GM21528 (cell line): Measurements from ENCODE around the gene MARCHF5.
"Not testable (repeated sequence)": the region's sequence is repeated elsewhere in the genome, so short reads cannot be mapped to it uniquely, and the experiment has no call there.

Experiments
- ATAC-seq: cut with Tn5 transposase; IDR thresholded peaks from one replicate; pipeline ENCODE4 v1.9.1; 2021; ENCODE audit warnings: mild to moderate bottlenecking, moderate library complexity; ENCODE audit not compliant: unreplicated experiment, low FRiP score

Gene MARCHF5

DNA sequence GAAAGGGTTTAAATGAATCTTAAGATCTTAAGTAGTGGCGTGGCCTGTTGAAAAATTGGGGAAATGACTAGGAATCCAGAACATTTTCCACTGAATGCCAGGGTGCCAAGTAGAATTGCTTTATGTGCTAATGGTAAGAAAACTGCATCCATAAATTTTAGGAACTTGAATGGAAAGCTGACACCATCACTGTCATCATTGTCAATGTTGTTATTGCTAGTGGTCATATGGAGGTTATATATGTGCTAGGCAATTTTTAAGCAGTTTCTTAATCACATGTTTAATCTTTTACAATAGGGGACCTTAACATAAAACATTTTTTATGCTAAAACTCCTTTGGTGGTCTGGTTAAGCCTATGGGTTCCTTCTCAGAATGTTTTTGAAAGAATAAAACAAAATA, 13.1 kb downstream of the MARCHF5 start:
- no peak for ATAC-seq

DNA sequence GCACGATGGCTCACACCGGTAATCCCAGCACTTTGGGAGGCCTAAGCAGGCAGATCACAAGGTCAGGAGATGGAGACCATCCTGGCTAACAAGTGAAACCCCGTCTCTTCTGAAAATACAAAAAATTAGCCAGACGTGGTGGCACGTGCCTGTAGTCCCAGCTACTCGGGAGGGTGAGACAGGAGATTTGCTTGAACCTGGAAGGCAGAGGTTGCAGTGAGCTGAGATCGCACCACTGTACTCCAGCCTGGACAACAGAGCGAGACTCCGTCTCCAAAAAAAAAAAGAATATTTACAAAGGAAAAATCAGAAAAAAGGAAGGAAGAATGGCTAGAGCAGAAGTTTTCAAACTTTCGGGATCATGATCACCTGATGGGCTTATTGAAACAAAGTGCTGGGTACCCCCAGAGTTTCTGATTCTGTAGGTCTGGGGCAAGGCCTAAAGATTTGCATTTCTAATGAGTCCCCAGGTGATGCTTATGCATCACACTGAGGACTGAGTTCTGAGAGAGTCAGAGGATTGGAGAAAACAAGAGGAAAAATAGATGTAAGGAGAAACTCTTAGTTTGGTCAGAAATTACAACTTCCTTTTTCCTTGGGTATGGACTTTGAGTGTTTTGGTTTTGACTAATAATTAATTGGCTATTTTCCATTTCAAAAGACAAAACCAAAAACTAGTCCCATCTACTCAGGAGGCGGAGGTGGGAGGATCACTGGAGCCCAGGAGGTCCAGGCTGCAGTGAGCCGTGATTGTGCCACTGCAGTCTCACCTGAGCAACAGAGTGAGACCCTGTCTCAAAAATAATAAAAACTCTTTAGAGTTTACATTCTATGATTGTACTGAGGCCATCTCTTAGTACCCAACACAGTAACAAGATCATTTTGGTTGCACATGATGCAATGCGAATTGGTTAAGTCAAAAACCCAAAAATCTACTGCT, 14.4 kb downstream of the MARCHF5 start:
- no peak for ATAC-seq

DNA sequence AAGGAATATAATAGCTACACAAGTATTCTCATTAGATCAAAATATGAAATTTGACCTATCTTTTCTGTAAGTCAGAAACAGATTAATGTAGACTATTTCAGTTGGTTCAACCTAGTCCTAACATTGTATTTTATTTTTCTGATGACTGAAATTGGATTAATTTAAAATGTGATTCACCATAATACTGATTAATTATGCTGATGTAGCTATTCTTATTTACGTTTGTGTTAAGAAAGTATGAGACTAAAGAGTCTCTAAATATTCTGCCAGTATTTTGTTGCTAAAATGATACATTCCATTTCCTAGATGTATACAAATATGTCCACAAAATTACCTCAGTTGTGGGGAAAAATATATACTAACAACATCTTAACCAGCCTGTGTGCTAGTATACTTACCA, 18.3 kb downstream of the MARCHF5 start:
- ATAC-seq, result no peak

DNA sequence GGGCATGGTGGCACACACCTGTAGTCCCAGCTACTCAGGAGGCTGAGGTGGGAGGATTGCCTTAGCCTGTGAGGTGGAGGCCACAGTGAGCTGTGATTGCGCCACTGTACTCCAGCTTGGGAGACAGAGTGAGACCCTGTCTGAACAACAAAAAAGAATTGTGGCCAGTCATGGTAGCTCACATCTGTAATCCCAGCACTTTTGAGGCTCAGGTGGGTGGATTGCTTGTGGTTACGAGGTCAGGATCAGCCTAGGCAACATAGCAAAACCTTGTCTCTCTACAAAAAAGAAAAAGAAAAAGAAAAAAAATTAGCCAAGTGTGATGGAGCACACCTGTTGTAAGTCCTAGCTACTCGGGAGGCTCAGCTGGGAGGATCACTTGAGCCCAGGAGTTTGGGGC, 22.8 kb downstream of the MARCHF5 start:
- ATAC-seq, result no peak

DNA sequence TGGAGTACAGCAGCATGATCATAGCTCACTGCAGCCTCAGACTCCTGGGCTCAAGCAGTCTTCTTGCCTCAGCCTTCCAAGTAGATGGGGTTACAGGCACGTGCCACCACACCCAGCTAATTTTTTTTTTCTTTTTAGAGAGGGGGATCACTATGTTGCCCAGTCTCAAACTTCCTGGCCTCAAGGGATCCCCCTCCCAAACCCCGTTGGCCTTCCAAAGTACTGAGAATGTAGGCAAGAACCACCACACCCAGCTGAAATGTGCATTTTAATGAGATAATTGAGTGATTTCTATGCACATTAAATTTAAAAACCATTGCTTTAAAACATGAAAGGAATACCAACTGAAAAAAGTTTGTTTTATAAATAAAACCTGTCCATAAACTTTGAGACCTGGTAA, 25.6 kb downstream of the MARCHF5 start:
- ATAC-seq, result no peak

GRCh38 chr10:92323079-92323478, 32.1 kb downstream of the MARCHF5 start:
- ATAC-seq, result no peak

DNA sequence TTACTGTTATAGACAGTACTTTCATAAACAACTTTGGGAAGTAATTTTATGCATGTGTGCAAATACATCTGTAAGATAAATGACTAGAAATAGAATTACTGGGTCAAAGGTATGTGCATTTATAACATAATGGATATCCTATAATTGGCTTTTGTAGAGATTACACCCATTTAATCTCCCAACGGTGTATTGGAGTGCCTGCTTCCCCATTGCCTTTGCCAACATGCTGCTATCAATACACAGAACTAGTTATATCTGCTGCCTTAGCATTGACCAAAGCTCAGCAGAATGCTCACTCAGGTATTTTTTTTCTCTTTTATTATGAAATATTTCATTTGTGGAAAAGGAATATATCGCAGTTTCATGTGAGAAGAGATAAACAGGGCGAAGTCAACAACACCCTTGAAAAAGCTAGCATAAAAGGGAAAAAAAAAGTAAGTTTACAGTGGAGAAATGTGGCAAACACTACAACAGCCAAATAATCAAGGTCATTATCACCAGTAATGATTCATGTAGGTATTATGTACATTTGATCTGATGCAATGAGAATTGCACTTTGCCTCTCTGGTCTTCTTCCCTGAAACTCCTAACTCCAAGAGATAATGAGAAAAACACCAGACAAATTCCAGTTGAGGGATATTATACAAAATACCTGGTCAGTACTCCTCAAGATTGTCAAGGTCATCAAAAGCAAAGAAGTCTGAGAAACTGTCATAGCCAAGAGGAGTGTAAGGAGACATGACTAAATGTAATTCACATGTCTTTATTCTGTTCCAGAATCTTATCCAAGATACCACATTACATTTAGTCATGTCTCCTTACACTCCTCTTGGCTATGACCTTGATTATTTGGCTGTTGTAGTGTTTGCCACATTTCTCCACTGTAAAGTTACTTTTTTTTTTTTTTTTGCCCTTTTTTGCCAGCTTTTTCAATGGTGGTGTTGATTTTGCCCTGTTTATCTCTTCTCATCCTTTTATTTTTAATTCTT, 36.8 kb downstream of the MARCHF5 start:
- ATAC-seq, result no peak

GRCh38 chr10:92328993-92329392, 38.0 kb downstream of the MARCHF5 start:
- ATAC-seq, result no peak

- ATAC-seq, result not testable (repeated sequence)
Measured at GRCh38 chr10:92329927-92330326, 39.0 kb downstream of the MARCHF5 start.

DNA sequence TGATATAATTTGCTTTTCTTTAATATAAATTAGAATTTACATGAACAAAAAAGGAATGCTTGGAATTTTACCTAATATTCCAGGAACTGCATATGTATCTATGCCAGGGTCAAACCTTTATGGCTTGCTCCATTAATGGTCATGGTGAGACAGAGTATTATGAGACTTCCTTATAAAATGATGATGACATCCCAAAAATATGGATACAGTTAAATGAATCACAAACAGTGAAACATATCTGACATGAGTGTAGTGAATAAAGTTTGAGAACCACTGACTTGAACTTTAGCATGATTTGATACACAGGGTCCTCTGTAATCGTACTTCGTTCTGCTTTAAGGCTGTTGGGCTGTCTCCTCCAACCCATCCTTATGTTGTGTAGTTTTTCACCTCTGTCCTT, 51.8 kb downstream of the MARCHF5 start:
- no peak for ATAC-seq

DNA sequence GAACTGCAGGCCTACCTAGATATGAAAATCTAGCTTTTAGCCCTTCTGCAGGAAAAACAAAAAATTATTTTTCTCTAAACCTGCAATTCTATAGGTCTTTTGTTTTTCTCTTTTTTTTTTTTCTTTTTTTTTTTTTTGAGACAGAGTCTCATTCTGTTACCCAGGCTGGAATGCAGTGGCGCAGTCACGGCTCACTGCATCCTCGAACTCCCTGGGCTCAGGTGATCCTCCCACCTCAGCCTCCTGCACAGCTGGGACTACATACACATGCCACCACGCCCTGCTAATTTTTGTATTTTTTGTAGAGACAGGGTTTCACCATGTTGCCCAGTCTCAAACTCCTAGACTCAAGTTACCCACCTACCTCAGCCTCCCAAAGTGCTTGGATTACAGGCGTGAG, 54.6 kb downstream of the MARCHF5 start:
- ATAC-seq, result not testable (repeated sequence)

- ATAC-seq, result not testable (repeated sequence)
Measured at GRCh38 chr10:92347035-92347676, 56.2 kb downstream of the MARCHF5 start.

- no peak for ATAC-seq
Measured at GRCh38 chr10:92350411-92350810, 59.4 kb downstream of the MARCHF5 start.

DNA sequence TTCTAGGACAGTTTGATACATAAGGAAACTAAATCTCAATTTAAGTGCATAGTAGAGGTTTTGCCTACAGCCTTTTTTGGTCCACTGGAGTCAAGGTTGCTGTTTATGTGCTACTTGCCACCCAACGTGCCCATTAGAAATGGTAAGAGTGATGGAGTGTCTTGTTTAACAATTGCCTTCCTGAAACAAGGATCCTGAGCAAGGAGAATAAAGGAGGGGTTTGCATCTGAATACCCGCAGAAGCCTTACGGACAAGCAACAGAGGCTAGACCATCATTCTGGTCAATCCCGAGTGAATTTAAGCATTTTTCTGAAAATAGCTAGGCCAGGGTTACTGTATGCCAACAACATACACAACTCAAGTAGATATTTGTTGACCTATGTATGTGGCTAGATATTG, 63.6 kb downstream of the MARCHF5 start:
- no peak for ATAC-seq

DNA sequence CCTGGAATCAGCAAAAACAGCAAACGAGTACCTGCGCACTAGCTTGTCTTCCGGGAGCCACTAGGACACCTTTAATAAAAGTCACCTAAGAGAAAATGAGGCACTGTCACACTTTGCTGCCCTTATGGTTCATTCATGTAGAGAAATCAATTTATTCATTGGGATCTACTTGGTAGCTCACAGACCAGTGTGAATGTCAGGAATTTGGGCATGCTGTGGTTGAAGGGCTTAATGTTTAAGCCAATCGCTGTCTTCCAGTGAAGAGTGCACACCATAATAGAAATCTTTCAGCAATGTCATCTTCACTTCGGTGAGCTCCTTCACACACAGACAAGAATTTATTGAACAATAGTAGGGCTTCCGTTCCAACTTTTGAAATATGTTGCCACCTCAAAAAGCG, 65.1 kb downstream of the MARCHF5 start:
- ATAC-seq, result no peak

- ATAC-seq, result no peak
Measured at GRCh38 chr10:92363498-92363897, 72.5 kb downstream of the MARCHF5 start.

GRCh38 chr10:92366412-92367021, 75.5 kb downstream of the MARCHF5 start:
- ATAC-seq, result no peak

GRCh38 chr10:92377962-92378361, 87.0 kb downstream of the MARCHF5 start:
- ATAC-seq, result no peak

- ATAC-seq, result no peak
Measured at GRCh38 chr10:92381543-92381954, 90.6 kb downstream of the MARCHF5 start.

DNA sequence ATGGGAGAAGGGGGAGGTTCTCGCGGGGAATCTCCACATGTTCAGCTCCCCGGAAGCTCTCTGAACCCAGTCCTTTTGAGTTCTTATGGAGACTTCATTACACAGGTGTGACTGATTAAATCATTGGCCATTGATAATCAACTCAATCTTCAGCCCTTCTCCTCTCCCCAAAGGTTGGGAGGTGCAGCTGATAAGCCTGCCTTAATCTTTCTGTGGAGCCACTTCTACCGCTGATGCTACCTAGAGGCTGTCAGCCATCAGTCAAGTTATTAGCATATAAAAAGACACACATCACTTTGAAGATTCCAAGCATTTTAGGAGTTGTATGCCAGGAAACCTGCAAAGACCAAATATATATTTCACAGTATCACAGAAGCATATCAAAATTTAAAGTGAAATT, 91.7 kb downstream of the MARCHF5 start:
- ATAC-seq, result no peak
